Activated CD4-positive, alpha-beta T cell treated with anti-CD3 and anti-CD28 coated beads for 36 hours (primary cell): ENCODE measurements around the gene SERPINA12. TPM values are rescaled to one million over a fixed set of nuclear protein-coding genes. Genes with fewer than 3 reads are reported as not detected.

ENCODE experiments used
- ATAC-seq: fragments of 200-7000 bp; cut with Tn5 transposase; one replicate; pipeline ENCODE4 v1.10.0; 2021; ENCODE audit warnings: mild to moderate bottlenecking, moderate library complexity
- CTCF ChIA-PET: fragments of 350-600 bp; sonication (Branson Sonifier 250); formaldehyde crosslinking; loops from one replicate; lab custom pipeline; 2021; ENCODE audit warnings: antibody characterized with exemption; lab: Charles Lee
- POLR2A ChIA-PET: fragments of 350-600 bp; sonication (Branson Sonifier 250); formaldehyde crosslinking; loops from one replicate; lab custom pipeline; 2021; ENCODE audit warnings: antibody characterized with exemption, inconsistent platforms; lab: Charles Lee
- DNase-seq: peaks from one replicate; pipeline ENCODE4 v3.0.0-alpha.2; 2020
- H3K27ac Mint-ChIP-seq: one replicate; pipeline ENCODE4 v1.8.0; 2021; ENCODE audit warnings: mixed read lengths
- H3K27me3 Mint-ChIP-seq: one replicate; pipeline ENCODE4 v1.8.0; 2021; ENCODE audit warnings: mixed read lengths
- H3K36me3 Mint-ChIP-seq: one replicate; pipeline ENCODE4 v1.8.0; 2021; ENCODE audit warnings: low read depth, mixed read lengths
- H3K4me1 Mint-ChIP-seq: one replicate; pipeline ENCODE4 v1.8.0; 2021; ENCODE audit warnings: mixed read lengths
- H3K4me3 Mint-ChIP-seq: one replicate; pipeline ENCODE4 v1.8.0; 2021; ENCODE audit warnings: mild to moderate bottlenecking, moderate library complexity, mixed read lengths
- H3K9me3 Mint-ChIP-seq: one replicate; pipeline ENCODE4 v1.8.0; 2021; ENCODE audit warnings: low read depth, mixed read lengths
- intact Hi-C, 2 experiments: fragments of 100-400 bp; cut with DNase I in 1 of 2; cut with micrococcal nuclease in 1 of 2; formaldehyde crosslinking; loops; one replicate each; pipeline versions ENCODE4 v1.14.2 to v1.15.1; 2022 to 2024; cut with DNase I, micrococcal nuclease
- total RNA-seq, 2 experiments: library from RNA; stranded (reverse); gene quantifications; one replicate each; pipeline ENCODE4 v1.2.3, GENCODE V29; 2021

Gene SERPINA12
- total RNA-seq, 2 experiments from 2014 or later = not detected

DNA sequence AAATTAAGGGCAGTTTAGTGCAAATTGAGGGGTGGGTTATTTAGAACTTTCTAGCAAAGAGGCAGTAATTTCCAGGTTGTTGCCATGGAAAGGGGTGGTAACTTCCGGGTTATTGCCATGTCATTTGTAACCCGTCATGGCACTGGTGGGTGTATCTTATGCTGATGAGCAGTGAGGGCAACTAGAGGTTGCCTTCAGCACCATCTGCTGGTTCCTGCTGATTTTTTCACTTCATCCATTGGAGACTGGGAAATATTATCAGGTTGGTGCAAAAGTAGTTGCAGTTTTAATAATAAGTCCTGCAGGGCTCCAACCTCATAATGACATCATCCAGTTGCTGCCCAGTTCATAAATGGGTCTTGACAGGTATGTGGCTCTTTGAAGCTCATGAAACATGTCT lies 27.6 kb upstream of the SERPINA12 start:
- Mint-ChIP-seq H3K9me3 (no peaks in the 10 kb centered on the region), H3K4me1 (no peaks in the 10 kb centered on the region), H3K27me3 (peaks cover 14% of the 10 kb centered on the region), H3K4me3 (no peak overlapping the region), H3K36me3 (no peaks in the 10 kb centered on the region), H3K27ac (no peak overlapping the region)
- intact Hi-C loops = no loop called here
- ChIA-PET CTCF (no interaction called here), POLR2A (no interaction called here)
- no peak for ATAC-seq
- no peak for DNase-seq

DNA sequence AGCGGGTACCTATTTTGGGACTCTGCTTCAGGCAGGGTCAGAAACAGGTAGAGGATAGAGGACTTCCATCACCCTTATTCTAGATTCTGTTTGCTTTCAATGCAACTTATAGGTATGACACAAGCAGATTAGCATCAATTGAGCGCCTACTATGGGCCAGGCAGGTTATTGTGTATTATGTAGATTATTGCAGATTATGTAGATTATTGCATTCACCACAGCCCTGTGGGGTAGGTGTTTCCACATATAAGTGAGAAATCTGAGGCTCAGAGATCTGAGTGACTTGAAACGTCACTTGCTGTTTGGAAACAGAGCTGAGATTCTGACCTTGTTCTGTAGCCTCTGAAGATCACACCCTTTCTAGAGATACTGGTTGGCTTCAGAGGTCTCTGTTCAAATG lies 26.2 kb upstream of the SERPINA12 start:
- Mint-ChIP-seq H3K9me3 (no peaks in the 10 kb centered on the region), H3K27me3 (peaks cover 16% of the 10 kb centered on the region), H3K36me3 (no peaks in the 10 kb centered on the region), H3K4me1 (no peaks in the 10 kb centered on the region), H3K4me3 (no peak overlapping the region), H3K27ac (no peak overlapping the region)
- ATAC-seq (no peak), DNase-seq (no peak)
- intact Hi-C loops = no loop called here
- POLR2A ChIA-PET = no interaction called here
- CTCF ChIA-PET = interaction anchor here (0.7 to 1.1 kb wide), 2 partner anchors 102 to 185 kb away, joined by 3 to 4 read pairs; no protein-coding TSS in a partner anchor

GRCh38 chr14:94532447-94532846 lies 23.2 kb upstream of the SERPINA12 start:
- ChIA-PET CTCF (interaction anchor here (0.7 to 2.2 kb wide), 4 partner anchors 17 to 845 kb away, joined by 3 to 5 read pairs (median 4); no protein-coding TSS in a partner anchor), POLR2A (no interaction called here)
- ATAC-seq = no peak
- Mint-ChIP-seq H3K4me1 (no peaks in the 10 kb centered on the region), H3K9me3 (no peaks in the 10 kb centered on the region), H3K27ac (no peak overlapping the region), H3K27me3 (peaks cover 17% of the 10 kb centered on the region), H3K4me3 (no peak overlapping the region), H3K36me3 (no peaks in the 10 kb centered on the region)
- intact Hi-C loops = no loop called here
- DNase-seq = no peak

DNA sequence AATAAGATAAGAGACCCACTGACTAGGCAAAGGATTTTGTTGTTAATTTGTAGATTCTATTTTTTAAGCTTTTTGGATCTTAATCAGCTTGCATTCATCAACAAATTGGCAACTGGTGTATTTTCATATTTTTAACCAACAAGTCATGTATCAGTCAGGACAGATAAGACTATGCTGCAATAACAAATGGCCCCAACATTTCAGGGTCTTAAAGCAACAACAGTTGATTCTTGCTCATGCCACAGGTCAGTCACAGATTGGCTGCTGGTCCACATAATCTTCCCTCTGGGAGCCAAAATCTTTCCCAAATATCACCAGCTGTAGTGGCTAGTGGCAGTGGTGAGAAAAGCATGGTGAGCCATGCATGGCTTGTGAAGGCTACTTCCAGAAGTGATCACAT lies 21.9 kb upstream of the SERPINA12 start:
- ChIA-PET CTCF (interaction anchor here (2.2 kb wide), 1 partner anchor 18 kb away, joined by 5 read pairs; no protein-coding TSS in a partner anchor), POLR2A (no interaction called here)
- H3K27me3 Mint-ChIP-seq = peaks cover 25% of the 10 kb centered on the region
- ATAC-seq (no peak), DNase-seq (no peak)
- H3K4me1 Mint-ChIP-seq = no peaks in the 10 kb centered on the region
- H3K9me3 Mint-ChIP-seq = no peaks in the 10 kb centered on the region
- H3K4me3 Mint-ChIP-seq = no peak overlapping the region
- H3K36me3 Mint-ChIP-seq = no peaks in the 10 kb centered on the region
- no peak overlapping the region for H3K27ac Mint-ChIP-seq
- intact Hi-C loops = no loop called here

GRCh38 chr14:94524093-94524492 lies 14.8 kb upstream of the SERPINA12 start:
- peaks cover 9% of the 10 kb centered on the region for H3K9me3 Mint-ChIP-seq
- POLR2A ChIA-PET = no interaction called here
- no peak for ATAC-seq
- H3K4me3 Mint-ChIP-seq = no peak overlapping the region
- peaks cover 26% of the 10 kb centered on the region for H3K27me3 Mint-ChIP-seq
- no peaks in the 10 kb centered on the region for H3K36me3 Mint-ChIP-seq
- CTCF ChIA-PET = interaction anchor here (0.8 kb wide), 1 partner anchor 38 kb away, joined by 3 read pairs; no protein-coding TSS in a partner anchor
- no peak for DNase-seq
- no peak overlapping the region for H3K27ac Mint-ChIP-seq
- H3K4me1 Mint-ChIP-seq = no peaks in the 10 kb centered on the region
- intact Hi-C loops = no loop called here

- CTCF ChIA-PET = no interaction called here
- Mint-ChIP-seq H3K9me3 (peaks cover 9% of the 10 kb centered on the region), H3K36me3 (no peaks in the 10 kb centered on the region), H3K4me1 (no peaks in the 10 kb centered on the region), H3K4me3 (no peak overlapping the region), H3K27me3 (peaks cover 26% of the 10 kb centered on the region), H3K27ac (no peak overlapping the region)
- DNase-seq = no peak
- POLR2A ChIA-PET = no interaction called here
- no peak for ATAC-seq
- intact Hi-C loops = no loop called here
These were observed 14.0 kb upstream of the SERPINA12 start for GRCh38 chr14:94523265-94523664.

DNA sequence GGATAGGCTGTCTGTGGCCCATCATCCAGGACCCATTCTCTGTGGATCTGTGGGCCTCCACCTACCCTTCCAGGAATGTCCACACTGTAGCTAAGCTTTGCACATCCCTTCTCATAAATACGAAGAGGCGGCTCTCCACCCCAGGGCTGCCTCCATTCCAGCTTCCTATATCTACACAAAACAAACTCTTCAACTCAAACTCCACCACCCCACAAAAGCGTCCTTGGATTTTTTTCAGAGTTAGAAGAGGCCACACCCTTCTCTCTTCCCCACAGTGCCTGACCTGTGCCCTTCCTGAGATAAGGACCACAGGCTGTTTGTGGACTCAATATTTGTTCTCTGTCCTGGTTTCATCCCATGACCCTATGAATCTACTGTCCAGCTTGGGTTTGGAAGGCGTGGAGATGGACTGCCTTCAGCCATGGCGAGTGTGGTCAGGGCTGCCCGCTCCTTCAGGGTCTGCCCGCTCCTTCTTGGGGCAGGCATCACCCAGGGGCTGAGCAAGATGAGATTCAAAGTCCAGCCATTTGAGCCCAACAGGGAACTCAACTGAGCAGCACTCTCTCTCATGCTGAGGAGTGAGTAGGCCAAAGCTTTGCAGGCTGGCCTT lies 13.0 kb upstream of the SERPINA12 start:
- ChIA-PET POLR2A (interaction anchor here (0.6 kb wide), 1 partner anchor 42 kb away, joined by 3 read pairs; no protein-coding TSS in a partner anchor), CTCF (no interaction called here)
- Mint-ChIP-seq H3K4me1 (no peaks in the 10 kb centered on the region), H3K4me3 (no peak overlapping the region), H3K9me3 (peaks cover 9% of the 10 kb centered on the region), H3K27me3 (peaks cover 22% of the 10 kb centered on the region), H3K36me3 (no peaks in the 10 kb centered on the region), H3K27ac (no peak overlapping the region)
- ATAC-seq = no peak
- intact Hi-C loops = no loop called here
- DNase-seq = no peak

GRCh38 chr14:94521375-94522114 lies 12.3 kb upstream of the SERPINA12 start:
- peaks cover 19% of the 10 kb centered on the region for H3K27me3 Mint-ChIP-seq
- H3K4me1 Mint-ChIP-seq = no peaks in the 10 kb centered on the region

GRCh38 chr14:94517641-94518257 lies 8.5 kb upstream of the SERPINA12 start:
- intact Hi-C loops = no loop called here

More at GRCh38 chr14:94521375-94522114, 12.3 kb upstream of the SERPINA12 start:
- DNase-seq (no peak), ATAC-seq (no peak)
- H3K27ac Mint-ChIP-seq = no peak overlapping the region
- no peak overlapping the region for H3K4me3 Mint-ChIP-seq
- POLR2A ChIA-PET = interaction anchor here (0.6 kb wide), 1 partner anchor 41 kb away, joined by 3 read pairs; no protein-coding TSS in a partner anchor
- peaks cover 9% of the 10 kb centered on the region for H3K9me3 Mint-ChIP-seq
- CTCF ChIA-PET = interaction anchor here (0.5 kb wide), 1 partner anchor 1487 kb away, joined by 3 read pairs; no protein-coding TSS in a partner anchor
- no peaks in the 10 kb centered on the region for H3K36me3 Mint-ChIP-seq
- intact Hi-C loops = no loop called here

DNA sequence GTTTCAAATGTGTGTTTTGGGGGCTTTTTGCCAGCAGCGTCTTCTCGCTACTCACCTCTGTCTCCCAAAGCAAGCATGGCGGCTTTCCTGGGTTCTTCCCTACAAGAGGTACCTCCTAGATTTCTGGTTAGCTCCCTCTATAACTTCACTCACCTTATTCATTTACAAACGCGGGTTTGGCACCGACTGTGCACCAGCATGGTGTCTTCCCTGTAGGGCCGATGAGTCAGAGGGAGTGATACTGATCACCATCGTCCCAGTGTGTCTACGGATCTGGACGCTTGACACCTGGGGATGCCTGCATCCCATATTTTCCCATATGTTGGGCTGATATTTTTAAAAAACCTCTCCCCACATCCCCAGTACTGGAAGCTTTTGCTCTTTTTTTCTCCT lies 8.0 kb upstream of the SERPINA12 start:
- DNase-seq (no peak), ATAC-seq (no peak)
- Mint-ChIP-seq H3K27me3 (peaks cover 6% of the 10 kb centered on the region), H3K27ac (no peak overlapping the region), H3K36me3 (no peaks in the 10 kb centered on the region), H3K9me3 (peaks cover 9% of the 10 kb centered on the region), H3K4me3 (no peak overlapping the region), H3K4me1 (no peaks in the 10 kb centered on the region)
- ChIA-PET CTCF (interaction anchor here (0.9 kb wide), 1 partner anchor 10 kb away, joined by 3 read pairs; no protein-coding TSS in a partner anchor), POLR2A (no interaction called here)
- intact Hi-C loops = no loop called here

More at GRCh38 chr14:94517641-94518257, 8.5 kb upstream of the SERPINA12 start:
- H3K4me1 Mint-ChIP-seq = no peaks in the 10 kb centered on the region
- H3K9me3 Mint-ChIP-seq = peaks cover 9% of the 10 kb centered on the region
- ChIA-PET CTCF (interaction anchor here (0.9 kb wide), 1 partner anchor 11 kb away, joined by 3 read pairs; no protein-coding TSS in a partner anchor), POLR2A (no interaction called here)
- no peak overlapping the region for H3K27ac Mint-ChIP-seq
- no peak overlapping the region for H3K4me3 Mint-ChIP-seq
- DNase-seq (no peak), ATAC-seq (no peak)
- H3K27me3 Mint-ChIP-seq = peaks cover 6% of the 10 kb centered on the region
- no peaks in the 10 kb centered on the region for H3K36me3 Mint-ChIP-seq

- Mint-ChIP-seq H3K27me3 (peaks cover 6% of the 10 kb centered on the region), H3K4me3 (no peak overlapping the region), H3K4me1 (no peaks in the 10 kb centered on the region), H3K9me3 (peaks cover 9% of the 10 kb centered on the region), H3K27ac (no peak overlapping the region), H3K36me3 (no peaks in the 10 kb centered on the region)
- ATAC-seq (no peak), DNase-seq (no peak)
- ChIA-PET POLR2A (no interaction called here), CTCF (no interaction called here)
- intact Hi-C loops = no loop called here
These were observed 6.6 kb upstream of the SERPINA12 start for GRCh38 chr14:94515856-94516255.
